Panc1 (cell line): ENCODE measurements around the gene IGSF10. TPM values are rescaled to one million over a fixed set of nuclear protein-coding genes. Genes with fewer than 3 reads are reported as not detected.

Experiments used
- ATAC-seq: fragments of 200-7000 bp; cut with Tn5 transposase; 2 replicates; pipeline ENCODE4 v1.9.1; 2020; ENCODE audit warnings: mild to moderate bottlenecking, moderate library complexity
- BruUV-seq: library from RNA; stranded (reverse); fragments of 400-500 nt; replicated peaks from 2 replicates; lab custom pipeline; 2021; lab: Mats Ljungman, UMichigan
- CTCF ChIA-PET: fragments of 300-600 bp; sonication (Branson Sonifier 250); formaldehyde crosslinking; loops from one replicate; lab custom pipeline; 2022; ENCODE audit warnings: antibody characterized with exemption; lab: Charles Lee
- POLR2A ChIA-PET: fragments of 300-600 bp; sonication (Branson Sonifier 250); formaldehyde crosslinking; loops from one replicate; lab custom pipeline; 2022; ENCODE audit warnings: antibody characterized with exemption; lab: Charles Lee
- DNase-seq: peaks from one replicate; pipeline ENCODE4 v3.0.0-alpha.2; 2010; ENCODE audit warnings: low read depth, low spot score
- H3K27ac ChIP-seq: 2 replicates; pipeline ENCODE4 v1.5.1; 2011; ENCODE audit warnings: mild to moderate bottlenecking, low read length, inconsistent platforms
- H3K27me3 ChIP-seq: fragments of 200-500 bp; sonication (Bioruptor generic); 2 replicates; pipeline ENCODE4 v1.6.0; 2014; ENCODE audit warnings: low read length, inconsistent platforms; ENCODE audit not compliant: control insufficient read depth, insufficient read depth
- H3K36me3 ChIP-seq: fragments of 200-500 bp; sonication (Bioruptor generic); 2 replicates; pipeline ENCODE4 v1.5.1; 2014; ENCODE audit warnings: inconsistent platforms, mild to moderate bottlenecking, low read length, moderate library complexity; ENCODE audit not compliant: control insufficient read depth, insufficient read depth
- H3K4me1 ChIP-seq: 2 replicates; pipeline ENCODE4 v1.5.1; 2011; ENCODE audit warnings: inconsistent platforms, mild to moderate bottlenecking, low read length, moderate library complexity; ENCODE audit not compliant: control insufficient read depth, insufficient read depth
- H3K4me3 ChIP-seq, 2 experiments: 2 replicates each; pipeline ENCODE4 v1.5.1; 2011 to 2012; ENCODE audit warnings: low read depth in 2 of 2, low read length in 2 of 2, mild to moderate bottlenecking in 2 of 2, inconsistent platforms in 1 of 2, moderate library complexity in 1 of 2
- H3K9me3 ChIP-seq: fragments of 200-500 bp; sonication (Bioruptor generic); 2 replicates; pipeline ENCODE4 v1.5.1; 2014; ENCODE audit warnings: low read depth, mild to moderate bottlenecking, inconsistent platforms, low read length, moderate library complexity; ENCODE audit not compliant: control insufficient read depth, insufficient read depth
- POLR2AphosphoS5 ChIP-seq: IDR thresholded peaks from 2 replicates; pipeline ENCODE4 v1.6.1; 2012; ENCODE audit warnings: mild to moderate bottlenecking, low read depth, low read length, moderate library complexity
- SIN3A ChIP-seq: IDR thresholded peaks from 2 replicates; pipeline ENCODE4 v1.6.1; 2012; ENCODE audit warnings: low read depth, mild to moderate bottlenecking, low read length, moderate library complexity, borderline replicate concordance; ENCODE audit not compliant: insufficient read depth
- TCF7L2 ChIP-seq: IDR thresholded peaks from 2 replicates; pipeline ENCODE4 v1.6.1; 2011; ENCODE audit warnings: mild to moderate bottlenecking, low read depth, low read length, inconsistent platforms
- in situ Hi-C: cut with HindIII; loops from 2 replicates; pipeline ENCODE4 v1.10.0; 2016; ENCODE audit warnings: low sequenced_read_pairs, low pct_unique_long_range_greater_than_20kb
- intact Hi-C: fragments of 100-400 bp; cut with micrococcal nuclease; formaldehyde crosslinking; loops from one replicate; pipeline ENCODE4 v1.10.0; 2022; ENCODE audit not compliant: unreplicated experiment
- total RNA-seq: library from RNA; stranded (reverse); gene quantifications from one replicate; pipeline ENCODE4 v1.2.1, GENCODE V29; 2021; ENCODE audit not compliant: unreplicated experiment
- TF ChIP-seq, protein P1 (sequence below): fragments of 450-650 bp; IDR thresholded peaks from 2 replicates; pipeline ENCODE4 v1.5.1; 2017; ENCODE audit warnings: mild to moderate bottlenecking
- TF ChIP-seq, protein P2 (sequence below), 2 experiments: IDR thresholded peaks; 2 replicates each; pipeline ENCODE4 v1.6.1; 2011 to 2012; ENCODE audit warnings: low read depth in 2 of 2, control low read depth in 1 of 2, low read length in 1 of 2, mild to moderate bottlenecking in 1 of 2, moderate library complexity in 1 of 2; ENCODE audit not compliant: insufficient read depth in 1 of 2

The IGSF10 gene
- total RNA-seq, 1 experiment from 2014 or later, result 0.10 TPM

DNA sequence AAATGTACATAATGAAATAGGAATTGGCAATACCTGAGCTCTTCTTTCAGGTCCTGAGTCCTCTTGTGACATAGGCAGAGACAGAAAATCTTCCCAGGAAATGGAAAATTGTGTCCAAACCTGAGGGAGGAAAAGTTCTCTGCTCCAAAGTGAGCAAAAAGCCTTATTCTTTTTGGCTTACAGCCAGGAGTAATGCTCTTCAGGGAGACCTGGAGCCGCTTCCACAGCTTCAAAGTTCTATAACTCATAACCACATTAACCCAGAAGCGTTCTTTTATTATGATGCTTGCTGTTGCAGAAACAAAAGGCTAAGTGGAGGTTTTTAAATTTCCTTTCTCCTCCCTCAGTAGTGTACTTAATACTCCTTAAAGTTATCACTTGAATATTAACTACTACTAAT is 633 bp downstream of the IGSF10 start:
- Histone ChIP-seq H3K9me3 (no peaks in the 10 kb centered on the region), H3K4me1 (no peaks in the 10 kb centered on the region), H3K27ac (no peak overlapping the region), H3K27me3 (peaks cover 41% of the 10 kb centered on the region), H3K4me3 (no peak overlapping the region), H3K36me3 (no peaks in the 10 kb centered on the region)
- in situ Hi-C loops (no loop called here), intact Hi-C loops (no loop called here)
- ChIA-PET POLR2A (no interaction called here), CTCF (interaction anchor here (1.0 kb wide), 1 partner anchor 8 kb away, joined by 5 read pairs; no protein-coding TSS in a partner anchor)
- DNase-seq (no peak), ATAC-seq (no peak)
- BruUV-seq, result no TSS peak
- no peak for TF ChIP-seq TCF7L2
- TF ChIP-seq, protein P1, sequence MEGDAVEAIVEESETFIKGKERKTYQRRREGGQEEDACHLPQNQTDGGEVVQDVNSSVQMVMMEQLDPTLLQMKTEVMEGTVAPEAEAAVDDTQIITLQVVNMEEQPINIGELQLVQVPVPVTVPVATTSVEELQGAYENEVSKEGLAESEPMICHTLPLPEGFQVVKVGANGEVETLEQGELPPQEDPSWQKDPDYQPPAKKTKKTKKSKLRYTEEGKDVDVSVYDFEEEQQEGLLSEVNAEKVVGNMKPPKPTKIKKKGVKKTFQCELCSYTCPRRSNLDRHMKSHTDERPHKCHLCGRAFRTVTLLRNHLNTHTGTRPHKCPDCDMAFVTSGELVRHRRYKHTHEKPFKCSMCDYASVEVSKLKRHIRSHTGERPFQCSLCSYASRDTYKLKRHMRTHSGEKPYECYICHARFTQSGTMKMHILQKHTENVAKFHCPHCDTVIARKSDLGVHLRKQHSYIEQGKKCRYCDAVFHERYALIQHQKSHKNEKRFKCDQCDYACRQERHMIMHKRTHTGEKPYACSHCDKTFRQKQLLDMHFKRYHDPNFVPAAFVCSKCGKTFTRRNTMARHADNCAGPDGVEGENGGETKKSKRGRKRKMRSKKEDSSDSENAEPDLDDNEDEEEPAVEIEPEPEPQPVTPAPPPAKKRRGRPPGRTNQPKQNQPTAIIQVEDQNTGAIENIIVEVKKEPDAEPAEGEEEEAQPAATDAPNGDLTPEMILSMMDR, result no peak
- TF ChIP-seq, protein P2, sequence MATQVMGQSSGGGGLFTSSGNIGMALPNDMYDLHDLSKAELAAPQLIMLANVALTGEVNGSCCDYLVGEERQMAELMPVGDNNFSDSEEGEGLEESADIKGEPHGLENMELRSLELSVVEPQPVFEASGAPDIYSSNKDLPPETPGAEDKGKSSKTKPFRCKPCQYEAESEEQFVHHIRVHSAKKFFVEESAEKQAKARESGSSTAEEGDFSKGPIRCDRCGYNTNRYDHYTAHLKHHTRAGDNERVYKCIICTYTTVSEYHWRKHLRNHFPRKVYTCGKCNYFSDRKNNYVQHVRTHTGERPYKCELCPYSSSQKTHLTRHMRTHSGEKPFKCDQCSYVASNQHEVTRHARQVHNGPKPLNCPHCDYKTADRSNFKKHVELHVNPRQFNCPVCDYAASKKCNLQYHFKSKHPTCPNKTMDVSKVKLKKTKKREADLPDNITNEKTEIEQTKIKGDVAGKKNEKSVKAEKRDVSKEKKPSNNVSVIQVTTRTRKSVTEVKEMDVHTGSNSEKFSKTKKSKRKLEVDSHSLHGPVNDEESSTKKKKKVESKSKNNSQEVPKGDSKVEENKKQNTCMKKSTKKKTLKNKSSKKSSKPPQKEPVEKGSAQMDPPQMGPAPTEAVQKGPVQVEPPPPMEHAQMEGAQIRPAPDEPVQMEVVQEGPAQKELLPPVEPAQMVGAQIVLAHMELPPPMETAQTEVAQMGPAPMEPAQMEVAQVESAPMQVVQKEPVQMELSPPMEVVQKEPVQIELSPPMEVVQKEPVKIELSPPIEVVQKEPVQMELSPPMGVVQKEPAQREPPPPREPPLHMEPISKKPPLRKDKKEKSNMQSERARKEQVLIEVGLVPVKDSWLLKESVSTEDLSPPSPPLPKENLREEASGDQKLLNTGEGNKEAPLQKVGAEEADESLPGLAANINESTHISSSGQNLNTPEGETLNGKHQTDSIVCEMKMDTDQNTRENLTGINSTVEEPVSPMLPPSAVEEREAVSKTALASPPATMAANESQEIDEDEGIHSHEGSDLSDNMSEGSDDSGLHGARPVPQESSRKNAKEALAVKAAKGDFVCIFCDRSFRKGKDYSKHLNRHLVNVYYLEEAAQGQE (IDR thresholded peaks at IDR 0.05; ENCODE audit: insufficient read depth in 1 of 2, low read depth in 2 of 2, low read length in 1 of 2), result no peak
- TF ChIP-seq POLR2AphosphoS5, result no peak
- TF ChIP-seq SIN3A, result no peak

DNA sequence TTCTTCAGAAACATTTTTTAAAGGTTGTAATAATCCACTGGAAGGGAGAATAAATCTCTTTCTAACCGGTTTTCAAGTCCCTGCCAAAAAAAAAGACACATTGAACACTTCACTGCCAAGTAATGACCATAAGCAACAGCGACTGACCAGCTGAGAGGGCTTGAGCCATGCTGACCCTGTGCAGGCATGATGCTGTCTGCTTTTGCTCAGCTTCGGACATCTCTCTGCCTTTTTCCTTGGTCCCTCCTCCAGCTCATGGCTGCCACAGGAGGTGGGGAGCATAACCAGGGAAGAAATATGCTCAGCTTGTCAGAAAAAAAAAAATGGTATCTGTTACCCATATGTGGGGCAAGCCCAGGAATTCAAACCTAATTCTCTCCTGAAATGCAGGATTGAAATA is 1.5 kb downstream of the IGSF10 start:
- POLR2A ChIA-PET, result no interaction called here
- no peaks in the 10 kb centered on the region for H3K4me1 ChIP-seq
- DNase-seq, result no peak
- H3K9me3 ChIP-seq, result no peaks in the 10 kb centered on the region
- no peak overlapping the region for H3K27ac ChIP-seq
- H3K36me3 ChIP-seq, result no peaks in the 10 kb centered on the region
- ATAC-seq, result no peak
- intact Hi-C loops (no loop called here), in situ Hi-C loops (no loop called here)
- no peak for TF ChIP-seq TCF7L2
- TF ChIP-seq, protein P1, result no peak
- TF ChIP-seq POLR2AphosphoS5, result no peak
- TF ChIP-seq, protein P2 (IDR thresholded peaks at IDR 0.05; ENCODE audit: insufficient read depth in 1 of 2, low read depth in 2 of 2, low read length in 1 of 2), result no peak
- TF ChIP-seq SIN3A, result no peak
- BruUV-seq, result no TSS peak
- peaks cover 38% of the 10 kb centered on the region for H3K27me3 ChIP-seq
- no peak overlapping the region for H3K4me3 ChIP-seq
- CTCF ChIA-PET, result interaction anchor here (1.0 kb wide), 1 partner anchor 9 kb away, joined by 5 read pairs; no protein-coding TSS in a partner anchor
